Activated naive CD8-positive, alpha-beta T cell treated with anti-CD3 and anti-CD28 coated beads, Interleukin-2, amount 10 ng/mL, durations not matched to agents 7 days and 5 days (primary cell): ENCODE results near the gene PRDM15. TPM values are rescaled to one million over a fixed set of nuclear protein-coding genes. Genes with fewer than 3 reads are reported as not detected.
"Not testable (repeated sequence)": the region's sequence is repeated elsewhere in the genome, so short reads cannot be mapped to it uniquely, and the experiment has no call there.

Experiments used
- ATAC-seq: fragments of 150-1000 bp; cut with Tn5 transposase; one replicate; pipeline ENCODE4 v1.10.0; 2021; ENCODE audit warnings: low read depth, moderate library complexity
- POLR2A ChIA-PET: fragments of 350-600 bp; sonication (Branson Sonifier 250); formaldehyde crosslinking; loops from one replicate; lab custom pipeline; 2021; ENCODE audit warnings: antibody characterized with exemption; lab: Charles Lee
- DNase-seq: peaks from one replicate; pipeline ENCODE4 v3.0.0; 2021
- H3K27ac Mint-ChIP-seq: one replicate; pipeline ENCODE4 v1.8.0; 2022; ENCODE audit warnings: mild to moderate bottlenecking, mixed read lengths
- H3K27me3 Mint-ChIP-seq: one replicate; pipeline ENCODE4 v1.8.0; 2022; ENCODE audit warnings: mild to moderate bottlenecking, moderate library complexity, mixed read lengths
- H3K36me3 Mint-ChIP-seq: one replicate; pipeline ENCODE4 v1.8.0; 2021; ENCODE audit warnings: mild to moderate bottlenecking, mixed read lengths
- H3K4me1 Mint-ChIP-seq: one replicate; pipeline ENCODE4 v1.8.0; 2021; ENCODE audit warnings: mixed read lengths
- H3K4me3 Mint-ChIP-seq: one replicate; pipeline ENCODE4 v1.8.0; 2022; ENCODE audit warnings: mild to moderate bottlenecking, moderate library complexity, mixed read lengths
- H3K9me3 Mint-ChIP-seq: one replicate; pipeline ENCODE4 v1.8.0; 2021; ENCODE audit warnings: mixed read lengths
- total RNA-seq, 2 experiments: library from RNA; stranded (reverse); gene quantifications; one replicate each; pipeline ENCODE4 v1.2.3, GENCODE V29; 2021

The PRDM15 gene
- total RNA-seq, 2 experiments from 2014 or later: 14.2 to 14.8 TPM

- H3K27ac Mint-ChIP-seq: no peak overlapping the region
- DNase-seq (no peak), ATAC-seq (no peak)
- H3K27me3 Mint-ChIP-seq: no peaks in the 10 kb centered on the region
- H3K9me3 Mint-ChIP-seq: peaks cover 6% of the 10 kb centered on the region
- H3K36me3 Mint-ChIP-seq: peaks cover 20% of the 10 kb centered on the region
- no peaks in the 10 kb centered on the region for H3K4me1 Mint-ChIP-seq
- POLR2A ChIA-PET: interaction anchor here (0.6 kb wide), 1 partner anchor 440 kb away, joined by 4 read pairs; no protein-coding TSS in a partner anchor
- H3K4me3 Mint-ChIP-seq: no peak overlapping the region
Observed at GRCh38 chr21:41802684-41803083, 76.5 kb downstream of the PRDM15 start.

- peaks cover 16% of the 10 kb centered on the region for H3K36me3 Mint-ChIP-seq
- peaks cover 5% of the 10 kb centered on the region for H3K9me3 Mint-ChIP-seq
- H3K4me3 Mint-ChIP-seq: no peak overlapping the region
- DNase-seq (no peak), ATAC-seq (no peak)
- POLR2A ChIA-PET: interaction anchor here (0.6 kb wide), 1 partner anchor 439 kb away, joined by 4 read pairs; no protein-coding TSS in a partner anchor
- no peak overlapping the region for H3K27ac Mint-ChIP-seq
- no peaks in the 10 kb centered on the region for H3K27me3 Mint-ChIP-seq
- no peaks in the 10 kb centered on the region for H3K4me1 Mint-ChIP-seq
Observed at GRCh38 chr21:41802198-41802584, 77.0 kb downstream of the PRDM15 start.

GRCh38 chr21:41801321-41802197 is 77.6 kb downstream of the PRDM15 start:
- POLR2A ChIA-PET: no interaction called here
- DNase-seq (no peak), ATAC-seq (no peak)
- Mint-ChIP-seq H3K9me3 (peaks cover under 1% of the 10 kb centered on the region), H3K36me3 (peaks cover 11% of the 10 kb centered on the region), H3K4me1 (no peaks in the 10 kb centered on the region), H3K27me3 (no peaks in the 10 kb centered on the region), H3K27ac (no peak overlapping the region), H3K4me3 (no peak overlapping the region)

GRCh38 chr21:41800425-41801320 is 78.5 kb downstream of the PRDM15 start:
- Mint-ChIP-seq H3K36me3 (peaks cover 8% of the 10 kb centered on the region), H3K27ac (no peak overlapping the region), H3K27me3 (no peaks in the 10 kb centered on the region), H3K9me3 (no peaks in the 10 kb centered on the region), H3K4me1 (no peaks in the 10 kb centered on the region), H3K4me3 (no peak overlapping the region)
- DNase-seq (no peak), ATAC-seq (no peak)
- POLR2A ChIA-PET: no interaction called here

- Mint-ChIP-seq H3K4me3 (no peak overlapping the region), H3K36me3 (peaks cover 5% of the 10 kb centered on the region), H3K27ac (no peak overlapping the region), H3K27me3 (no peaks in the 10 kb centered on the region), H3K9me3 (no peaks in the 10 kb centered on the region), H3K4me1 (no peaks in the 10 kb centered on the region)
- no peak for DNase-seq
- ATAC-seq: no peak
- POLR2A ChIA-PET: no interaction called here
Observed at GRCh38 chr21:41799763-41800162, 79.4 kb downstream of the PRDM15 start.

DNA sequence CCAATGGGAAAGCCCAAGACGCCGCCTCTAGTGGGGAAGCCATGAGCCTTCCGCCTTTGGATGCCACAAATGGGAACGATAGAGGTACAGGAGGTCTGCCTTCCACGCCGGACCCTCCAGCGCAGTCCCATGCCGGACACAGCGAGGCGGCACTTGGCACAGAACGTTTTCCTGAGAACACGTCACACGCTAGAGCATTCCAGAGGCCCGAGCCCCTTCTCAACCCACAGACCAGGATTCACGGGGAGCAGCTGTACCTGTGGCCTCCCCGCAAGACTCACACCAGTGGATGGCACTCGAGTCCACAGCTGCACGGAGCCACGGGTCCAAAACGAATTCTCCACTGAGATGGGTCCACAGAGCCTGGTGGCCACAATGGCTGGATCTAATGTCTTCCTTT is 80.8 kb downstream of the PRDM15 start:
- Mint-ChIP-seq H3K9me3 (peaks cover 3% of the 10 kb centered on the region), H3K4me3 (no peak overlapping the region), H3K36me3 (peaks cover 4% of the 10 kb centered on the region), H3K4me1 (no peaks in the 10 kb centered on the region), H3K27me3 (peaks cover 2% of the 10 kb centered on the region), H3K27ac (no peak overlapping the region)
- DNase-seq: no peak
- no peak for ATAC-seq
- POLR2A ChIA-PET: no interaction called here

- H3K27ac Mint-ChIP-seq: no peak overlapping the region
- DNase-seq (no peak), ATAC-seq (no peak)
- H3K36me3 Mint-ChIP-seq: peaks cover 4% of the 10 kb centered on the region
- H3K4me1 Mint-ChIP-seq: no peaks in the 10 kb centered on the region
- peaks cover 12% of the 10 kb centered on the region for H3K9me3 Mint-ChIP-seq
- POLR2A ChIA-PET: no interaction called here
- no peak overlapping the region for H3K4me3 Mint-ChIP-seq
- peaks cover 6% of the 10 kb centered on the region for H3K27me3 Mint-ChIP-seq
Observed at GRCh38 chr21:41796476-41797080, 82.6 kb downstream of the PRDM15 start.

- H3K27me3 Mint-ChIP-seq: peaks cover 6% of the 10 kb centered on the region
- peaks cover 3% of the 10 kb centered on the region for H3K36me3 Mint-ChIP-seq
- DNase-seq: no peak
- ATAC-seq: no peak
- H3K4me3 Mint-ChIP-seq: no peak overlapping the region
- peaks cover 14% of the 10 kb centered on the region for H3K9me3 Mint-ChIP-seq
- no peaks in the 10 kb centered on the region for H3K4me1 Mint-ChIP-seq
- POLR2A ChIA-PET: no interaction called here
- no peak overlapping the region for H3K27ac Mint-ChIP-seq
Observed at GRCh38 chr21:41795726-41796125, 83.4 kb downstream of the PRDM15 start.

GRCh38 chr21:41794600-41794999 is 84.5 kb downstream of the PRDM15 start:
- Mint-ChIP-seq H3K9me3 (peaks cover 14% of the 10 kb centered on the region), H3K27ac (no peak overlapping the region), H3K4me3 (no peak overlapping the region), H3K4me1 (no peaks in the 10 kb centered on the region), H3K36me3 (peaks cover 2% of the 10 kb centered on the region), H3K27me3 (peaks cover 6% of the 10 kb centered on the region)
- POLR2A ChIA-PET: no interaction called here
- ATAC-seq (no peak), DNase-seq (no peak)

GRCh38 chr21:41792711-41793110 is 86.4 kb downstream of the PRDM15 start:
- Mint-ChIP-seq H3K4me3 (no peak overlapping the region), H3K36me3 (no peaks in the 10 kb centered on the region), H3K27me3 (peaks cover 18% of the 10 kb centered on the region), H3K27ac (no peak overlapping the region), H3K9me3 (peaks cover 14% of the 10 kb centered on the region), H3K4me1 (no peaks in the 10 kb centered on the region)
- DNase-seq (no peak), ATAC-seq (no peak)
- POLR2A ChIA-PET: no interaction called here

DNA sequence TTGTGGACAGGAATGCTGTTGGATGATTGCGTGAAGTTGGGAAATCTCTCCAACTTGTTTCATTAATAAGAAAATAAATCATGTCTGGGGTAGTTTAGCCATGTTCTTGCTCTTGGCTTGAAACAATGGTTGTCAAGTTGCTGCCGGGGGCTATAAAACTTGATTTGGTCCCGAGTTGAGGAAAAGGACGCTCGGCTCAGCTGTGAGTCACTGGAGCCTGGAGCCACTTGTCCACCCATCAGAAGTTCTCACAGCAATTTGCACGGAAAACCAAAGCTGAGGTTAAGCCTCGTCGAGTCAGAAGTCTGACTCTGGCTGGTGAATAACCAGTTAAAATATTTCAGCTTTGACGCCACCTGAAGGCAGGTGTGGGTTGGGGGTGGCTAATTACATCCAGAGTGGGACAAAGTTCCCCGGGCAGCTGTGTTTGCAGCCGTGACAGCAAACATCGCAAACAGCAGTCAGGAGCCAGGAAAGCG is 92.6 kb downstream of the PRDM15 start:
- ATAC-seq (no peak), DNase-seq (no peak)
- Mint-ChIP-seq H3K36me3 (no peaks in the 10 kb centered on the region), H3K4me3 (no peak overlapping the region), H3K27me3 (peaks cover 48% of the 10 kb centered on the region), H3K9me3 (peaks cover 2% of the 10 kb centered on the region), H3K4me1 (peaks cover 7% of the 10 kb centered on the region), H3K27ac (no peak overlapping the region)
- POLR2A ChIA-PET: no interaction called here

GRCh38 chr21:41785262-41785661 is 93.9 kb downstream of the PRDM15 start:
- DNase-seq, H3K27ac Mint-ChIP-seq, H3K36me3 Mint-ChIP-seq, H3K9me3 Mint-ChIP-seq, H3K4me1 Mint-ChIP-seq, H3K4me3 Mint-ChIP-seq, ATAC-seq: not testable (repeated sequence)
- peaks cover 58% of the 10 kb centered on the region for H3K27me3 Mint-ChIP-seq
- POLR2A ChIA-PET: interaction anchor here (0.7 kb wide), 1 partner anchor 289 kb away, joined by 3 read pairs; no protein-coding TSS in a partner anchor
